BJ (cell line): Measurements from ENCODE around the gene LYL1. TPM values are rescaled to one million over a fixed set of nuclear protein-coding genes. Genes with fewer than 3 reads are reported as not detected.

Experiments used
- CTCF ChIA-PET: fragments of 350-600 bp; formaldehyde crosslinking; extraction: SDS; loops from one replicate; lab custom pipeline; 2021; ENCODE audit warnings: antibody characterized with exemption, inconsistent platforms; lab: Yijun Ruan, JAX
- POLR2A ChIA-PET: fragments of 300-600 bp; sonication (Branson Sonifier 250); formaldehyde crosslinking; extraction: SDS; loops from one replicate; lab custom pipeline; 2021; ENCODE audit warnings: antibody characterized with exemption; lab: Charles Lee
- DNase-seq: peaks from one replicate; pipeline ENCODE4 v3.0.0-alpha.2; 2011; ENCODE audit warnings: low read depth
- H3K27me3 ChIP-seq: 2 replicates; pipeline ENCODE4 v1.6.0; 2011; ENCODE audit warnings: low read length; ENCODE audit not compliant: control insufficient read depth, insufficient read depth
- H3K36me3 ChIP-seq: 2 replicates; pipeline ENCODE4 v1.5.1; 2011; ENCODE audit warnings: low read length; ENCODE audit not compliant: control insufficient read depth, insufficient read depth
- H3K4me3 ChIP-seq: 2 replicates; pipeline ENCODE4 v1.5.1; 2011; ENCODE audit warnings: low read depth, mild to moderate bottlenecking, control low read depth, low read length
- CTCF ChIP-seq: IDR thresholded peaks from 2 replicates; pipeline ENCODE4 v1.5.1; 2011; ENCODE audit warnings: low read depth, mild to moderate bottlenecking, control low read depth, inconsistent platforms, low read length, moderate library complexity; ENCODE audit not compliant: insufficient read depth
- polyA minus RNA-seq: library from RNA; depleted of rRNA, polyadenylated mRNA; stranded (reverse); fragments of >200 nt; gene quantifications from 2 replicates; pipeline ENCODE4 v1.2.3, GENCODE V29; 2011; rRNA and poly(A)+ RNA removed
- polyA plus RNA-seq: library from polyadenylated mRNA; depleted of rRNA; stranded (reverse); fragments of >200 nt; gene quantifications from 2 replicates; pipeline ENCODE4 v1.2.3, GENCODE V29; 2011; rRNA removed

The LYL1 gene
- polyA plus RNA-seq, result 0.29 and 0.34 TPM in 2 replicates
- polyA minus RNA-seq, result 0.28 and 0.31 TPM in 2 replicates

- no peak for TF ChIP-seq CTCF
- ChIA-PET CTCF (interaction anchor here (0.8 to 2.9 kb wide), 4 partner anchors 9 to 135 kb away, joined by 3 to 25 read pairs (median 4); no protein-coding TSS in a partner anchor), POLR2A (no interaction called here)
- Histone ChIP-seq H3K27me3 (no peaks in the 10 kb centered on the region), H3K36me3 (peaks cover 7% of the 10 kb centered on the region), H3K4me3 (peak within 1 kb of the TSS; percentile 25)
- DNase-seq, result no peak
Measured at GRCh38 chr19:13102666-13103580, at the start of gene LYL1. Gene LYL1 (minus strand): TSS chr19:13102858. CDS start chr19:13101171, 1,687 bp downstream.

GRCh38 chr19:13151605-13152355, 49.1 kb upstream of the LYL1 start:
- peak; percentile 78 for DNase-seq
- peak overlapping the region; percentile 92 for H3K4me3 ChIP-seq
- ChIA-PET CTCF (interaction anchor here (0.9 to 1.7 kb wide), 7 partner anchors 11 to 186 kb away, joined by 3 to 7 read pairs (median 3); partner anchors contain the start of gene NACC1), POLR2A (interaction anchor here (0.6 kb wide), 3 partner anchors 9 to 346 kb away, joined by 3 to 10 read pairs (median 3); no protein-coding TSS in a partner anchor)
- no peaks in the 10 kb centered on the region for H3K27me3 ChIP-seq
- H3K36me3 ChIP-seq, result peaks cover 6% of the 10 kb centered on the region; the same call in 1 of the 2 replicates
- peak; percentile 39 for TF ChIP-seq CTCF

GRCh38 chr19:13150931-13151604, 48.4 kb upstream of the LYL1 start:
- TF ChIP-seq CTCF, result no peak
- Histone ChIP-seq H3K36me3 (peaks cover 6% of the 10 kb centered on the region; the same call in 1 of the 2 replicates), H3K4me3 (peak overlapping the region; percentile 88), H3K27me3 (no peaks in the 10 kb centered on the region)
- ChIA-PET CTCF (interaction anchor here (1.0 to 2.5 kb wide), 7 partner anchors 13 to 186 kb away, joined by 3 to 10 read pairs (median 3); no protein-coding TSS in a partner anchor), POLR2A (no interaction called here)
- no peak for DNase-seq

- Histone ChIP-seq H3K4me3 (peak within 1 kb of the TSS; percentile 88), H3K27me3 (no peaks in the 10 kb centered on the region), H3K36me3 (peaks cover 6% of the 10 kb centered on the region)
- peak; percentile 76 for TF ChIP-seq CTCF
- CTCF ChIA-PET, result interaction anchor here (0.9 to 2.5 kb wide), 11 partner anchors 14 to 185 kb away, joined by 3 to 10 read pairs (median 3); partner anchors contain the start of gene NACC1
- DNase-seq, result peak; percentile 76
- POLR2A ChIA-PET, result interaction anchor here (0.7 kb wide), 1 partner anchor 157 kb away, joined by 3 read pairs; no protein-coding TSS in a partner anchor
Measured at GRCh38 chr19:13150187-13150930, 47.7 kb upstream of the LYL1 start, which contains the start of the genes IER2 and STX10. Gene IER2 (plus strand): TSS chr19:13150411. CDS start chr19:13153187, 2,776 bp downstream. Gene STX10 (minus strand): TSS chr19:13150375. CDS start chr19:13150173, 202 bp downstream.
